H9 (cell line): ENCODE data around the gene ZSWIM5. TPM values are rescaled to one million over a fixed set of nuclear protein-coding genes. Genes with fewer than 3 reads are reported as not detected.
A peak's percentile ranks its signal among the peaks of the same experiment; 100 is the strongest.

ENCODE experiments used
- DNase-seq: peaks from one replicate; pipeline ENCODE4 v3.0.0-alpha.2; 2017
- H2AFZ ChIP-seq: one replicate; pipeline ENCODE4 v1.6.1; 2013; ENCODE audit warnings: mild to moderate bottlenecking, low read length, control low read depth, moderate library complexity
- H2AK5ac ChIP-seq: 2 replicates; pipeline ENCODE4 v1.6.1; 2013; ENCODE audit warnings: low read length, control low read depth, mixed read lengths; ENCODE audit not compliant: insufficient read length
- H2BK120ac ChIP-seq: one replicate; pipeline ENCODE4 v1.6.1; 2013; ENCODE audit warnings: low read depth, mild to moderate bottlenecking, low read length, control low read depth, inconsistent platforms; ENCODE audit not compliant: poor library complexity, severe bottlenecking
- H2BK12ac ChIP-seq: 2 replicates; pipeline ENCODE4 v1.6.1; 2013; ENCODE audit warnings: low read length, control low read depth, mixed read lengths, low read depth; ENCODE audit not compliant: insufficient read length
- H2BK15ac ChIP-seq: 2 replicates; pipeline ENCODE4 v1.6.1; 2013; ENCODE audit warnings: low read depth, low read length, control low read depth
- H2BK20ac ChIP-seq: one replicate; pipeline ENCODE4 v1.6.1; 2013; ENCODE audit warnings: low read depth, mild to moderate bottlenecking, low read length, control low read depth, inconsistent platforms; ENCODE audit not compliant: poor library complexity, severe bottlenecking
- H2BK5ac ChIP-seq: 2 replicates; pipeline ENCODE4 v1.6.1; 2013; ENCODE audit warnings: low read length, control low read depth, mixed read lengths; ENCODE audit not compliant: insufficient read length
- H3K14ac ChIP-seq: 2 replicates; pipeline ENCODE4 v1.6.1; 2013; ENCODE audit warnings: low read length, control low read depth; ENCODE audit not compliant: insufficient read depth
- H3K18ac ChIP-seq: 2 replicates; pipeline ENCODE4 v1.6.1; 2013; ENCODE audit warnings: low read depth, mild to moderate bottlenecking, mixed read lengths, low read length, control low read depth; ENCODE audit not compliant: insufficient read length
- H3K23ac ChIP-seq: 2 replicates; pipeline ENCODE4 v1.6.1; 2013; ENCODE audit warnings: low read length, control low read depth, mixed read lengths, low read depth; ENCODE audit not compliant: insufficient read length
- H3K23me2 ChIP-seq: 2 replicates; pipeline ENCODE4 v1.6.1; 2013; ENCODE audit warnings: low read depth, mild to moderate bottlenecking, mixed read lengths, low read length, control low read depth; ENCODE audit not compliant: insufficient read length, poor library complexity, severe bottlenecking
- H3K27ac ChIP-seq: 2 replicates; pipeline ENCODE4 v1.5.1; 2013; ENCODE audit warnings: low read length, control low read depth, mixed read lengths, low read depth; ENCODE audit not compliant: insufficient read length
- H3K27me3 ChIP-seq: 2 replicates; pipeline ENCODE4 v1.6.1; 2013; ENCODE audit warnings: low read length, control low read depth, inconsistent platforms; ENCODE audit not compliant: insufficient read depth
- H3K4ac ChIP-seq: 2 replicates; pipeline ENCODE4 v1.6.1; 2013; ENCODE audit warnings: low read depth, mild to moderate bottlenecking, control low read depth, inconsistent platforms, low read length, moderate library complexity
- H3K4me1 ChIP-seq: 2 replicates; pipeline ENCODE4 v1.6.1; 2013; ENCODE audit warnings: low read length, control low read depth, inconsistent platforms; ENCODE audit not compliant: insufficient read depth
- H3K4me2 ChIP-seq: 2 replicates; pipeline ENCODE4 v1.6.1; 2013; ENCODE audit warnings: low read length, control low read depth, mixed read lengths; ENCODE audit not compliant: insufficient read length, insufficient read depth
- H3K56ac ChIP-seq: 2 replicates; pipeline ENCODE4 v1.6.1; 2013; ENCODE audit warnings: low read depth, mild to moderate bottlenecking, mixed read lengths, low read length, control low read depth; ENCODE audit not compliant: insufficient read length
- H3K79me1 ChIP-seq: 2 replicates; pipeline ENCODE4 v1.6.1; 2013; ENCODE audit warnings: low read depth, mild to moderate bottlenecking, moderate library complexity, low read length, control low read depth, inconsistent platforms; ENCODE audit not compliant: insufficient read depth, poor library complexity, severe bottlenecking
- H3K79me2 ChIP-seq: 2 replicates; pipeline ENCODE4 v1.6.1; 2013; ENCODE audit warnings: low read length, control low read depth, inconsistent platforms; ENCODE audit not compliant: insufficient read depth
- H3K9ac ChIP-seq: 2 replicates; pipeline ENCODE4 v1.6.1; 2013; ENCODE audit warnings: low read length, control low read depth, mixed read lengths; ENCODE audit not compliant: insufficient read length; ENCODE audit errors: extremely low read depth
- H3K9me3 ChIP-seq: one replicate; pipeline ENCODE4 v1.6.1; 2013; ENCODE audit warnings: low read depth, low read length, inconsistent platforms; ENCODE audit not compliant: control insufficient read depth
- H3T11ph ChIP-seq: one replicate; pipeline ENCODE4 v1.6.1; 2013; ENCODE audit warnings: mild to moderate bottlenecking, low read length, control low read depth, inconsistent platforms
- H4K20me1 ChIP-seq: one replicate; pipeline ENCODE4 v1.6.1; 2013; ENCODE audit not compliant: control insufficient read depth, insufficient read length, insufficient read depth
- H4K5ac ChIP-seq: 2 replicates; pipeline ENCODE4 v1.6.1; 2013; ENCODE audit warnings: low read depth, mild to moderate bottlenecking, mixed read lengths, low read length, control low read depth; ENCODE audit not compliant: insufficient read length
- H4K8ac ChIP-seq: replicated peaks from 2 replicates; pipeline ENCODE4 v1.6.1; 2013; ENCODE audit warnings: low read length, control low read depth, mixed read lengths, low read depth; ENCODE audit not compliant: insufficient read length
- H4K91ac ChIP-seq: 2 replicates; pipeline ENCODE4 v1.6.1; 2013; ENCODE audit warnings: low read depth, mild to moderate bottlenecking, moderate library complexity, mixed read lengths, low read length, control low read depth; ENCODE audit not compliant: insufficient read length
- H3K27ac Mint-ChIP-seq, 3 experiments: 2 replicates in 2 of 3; 3 replicates in 1 of 3; pipeline ENCODE4 v1.8.0; 2020 to 2021; ENCODE audit warnings: mixed read lengths in 3 of 3, mild to moderate bottlenecking in 1 of 3, moderate library complexity in 1 of 3
- H3K27me3 Mint-ChIP-seq: 2 replicates; pipeline ENCODE4 v1.8.0; 2021; ENCODE audit warnings: low read depth, mild to moderate bottlenecking, moderate library complexity, mixed read lengths
- H3K36me3 Mint-ChIP-seq, 3 experiments: 2 replicates in 2 of 3; 3 replicates in 1 of 3; pipeline ENCODE4 v1.8.0; 2020 to 2021; ENCODE audit warnings: low read depth in 3 of 3, mixed read lengths in 3 of 3; ENCODE audit not compliant: insufficient read depth in 1 of 3
- H3K4me1 Mint-ChIP-seq, 2 experiments: 2 replicates each; pipeline ENCODE4 v1.8.0; 2020; ENCODE audit warnings: mixed read lengths in 2 of 2
- H3K4me3 Mint-ChIP-seq, 2 experiments: 2 replicates in 1 of 2; 3 replicates in 1 of 2; pipeline ENCODE4 v1.8.0; 2020 to 2021; ENCODE audit warnings: mild to moderate bottlenecking in 2 of 2, mixed read lengths in 2 of 2, moderate library complexity in 1 of 2
- H3K9me3 Mint-ChIP-seq, 2 experiments: 2 replicates in 1 of 2; 3 replicates in 1 of 2; pipeline ENCODE4 v1.8.0; 2020; ENCODE audit warnings: mild to moderate bottlenecking in 2 of 2, mixed read lengths in 2 of 2, moderate library complexity in 1 of 2
- CTCF ChIP-seq: fragments of 200-600 bp; sonication (generic); conservative IDR thresholded peaks from 3 replicates; pipeline ENCODE4 v1.8.0; 2021; ENCODE audit warnings: antibody characterized with exemption, mild to moderate bottlenecking
- WGBS: extraction: QIAGEN DNeasy Blood & Tissue Kit; methylation state at CpG from one replicate; pipeline ENCODE4 v1.1.7; 2013; ENCODE audit warnings: missing lambda C conversion rate, low lambda C conversion rate, mixed read lengths; ENCODE audit not compliant: insufficient read length; ENCODE audit errors: extremely low coverage; 5-methylcytosine and 5-hydroxymethylcytosine counted together
- total RNA-seq: library from RNA; stranded (reverse); gene quantifications from 2 replicates; pipeline ENCODE4 v1.2.1, GENCODE V29; 2021

The ZSWIM5 gene
- total RNA-seq, 1 experiment from 2014 or later = 3.5 TPM

- Mint-ChIP-seq H3K27me3 (peaks cover 58% of the 10 kb centered on the region), H3K4me3 (peak overlapping the region; percentile 78 to 98), H3K36me3 (no peaks in the 10 kb centered on the region; a peak in 1 of 7 replicates), H3K4me1 (peaks cover 26 to 30% of the 10 kb centered on the region in 2 experiments), H3K27ac (no peak overlapping the region; a peak in 1 of 7 replicates), H3K9me3 (no peaks in the 10 kb centered on the region; a peak in 1 of 5 replicates)
- peaks cover 13% of the 10 kb centered on the region; the same call in 1 of the 2 replicates for H3K27me3 ChIP-seq
- H4K91ac ChIP-seq = no peak overlapping the region
- no peak overlapping the region for H3K14ac ChIP-seq
- no CpG with 5 or more reads among the region's 43 CpGs for WGBS
- no peaks in the 10 kb centered on the region for H3K4me1 ChIP-seq
- H2BK20ac ChIP-seq = no peak overlapping the region
- H2BK120ac ChIP-seq = no peak overlapping the region
- no peak overlapping the region for H4K5ac ChIP-seq
- peak overlapping the region; percentile 52 for H3K4me2 ChIP-seq
- no peak overlapping the region for H3K18ac ChIP-seq
- H3K9ac ChIP-seq = no peak overlapping the region
- DNase-seq = peak; percentile 61
- no peaks in the 10 kb centered on the region for H4K20me1 ChIP-seq
- H3K4ac ChIP-seq = no peak overlapping the region
- no peaks in the 10 kb centered on the region for H3K9me3 ChIP-seq
- H2AFZ ChIP-seq = no peak overlapping the region
- no peak overlapping the region for H3T11ph ChIP-seq
- no peak overlapping the region for H2BK12ac ChIP-seq
- H2BK15ac ChIP-seq = no peak overlapping the region
- no peak overlapping the region for H2BK5ac ChIP-seq
- H3K79me1 ChIP-seq = no peaks in the 10 kb centered on the region
- no peak overlapping the region for H3K56ac ChIP-seq
- H3K23me2 ChIP-seq = peaks cover 11% of the 10 kb centered on the region
- TF ChIP-seq CTCF = no peak
- H2AK5ac ChIP-seq = no peak overlapping the region
- no peaks in the 10 kb centered on the region for H3K79me2 ChIP-seq
- no peak overlapping the region for H3K27ac ChIP-seq
- H4K8ac ChIP-seq = no peak overlapping the region
- H3K23ac ChIP-seq = no peak overlapping the region
Measured at GRCh38 chr1:45205011-45205909, 1.1 kb downstream of the ZSWIM5 start.
